Measurements from ENCODE around the gene MX1. TPM values are rescaled to one million over a fixed set of nuclear protein-coding genes. Genes with fewer than 3 reads are reported as not detected.
A peak's percentile ranks its signal among the peaks of the same experiment; 100 is the strongest.
"Not testable (repeated sequence)": the region's sequence is repeated elsewhere in the genome, so short reads cannot be mapped to it uniquely, and the experiment has no call there.

MX1 gene
- total and polyA plus RNA-seq, 11 donors, result 6.2 to 53.9 (median 13.6) TPM

DNA sequence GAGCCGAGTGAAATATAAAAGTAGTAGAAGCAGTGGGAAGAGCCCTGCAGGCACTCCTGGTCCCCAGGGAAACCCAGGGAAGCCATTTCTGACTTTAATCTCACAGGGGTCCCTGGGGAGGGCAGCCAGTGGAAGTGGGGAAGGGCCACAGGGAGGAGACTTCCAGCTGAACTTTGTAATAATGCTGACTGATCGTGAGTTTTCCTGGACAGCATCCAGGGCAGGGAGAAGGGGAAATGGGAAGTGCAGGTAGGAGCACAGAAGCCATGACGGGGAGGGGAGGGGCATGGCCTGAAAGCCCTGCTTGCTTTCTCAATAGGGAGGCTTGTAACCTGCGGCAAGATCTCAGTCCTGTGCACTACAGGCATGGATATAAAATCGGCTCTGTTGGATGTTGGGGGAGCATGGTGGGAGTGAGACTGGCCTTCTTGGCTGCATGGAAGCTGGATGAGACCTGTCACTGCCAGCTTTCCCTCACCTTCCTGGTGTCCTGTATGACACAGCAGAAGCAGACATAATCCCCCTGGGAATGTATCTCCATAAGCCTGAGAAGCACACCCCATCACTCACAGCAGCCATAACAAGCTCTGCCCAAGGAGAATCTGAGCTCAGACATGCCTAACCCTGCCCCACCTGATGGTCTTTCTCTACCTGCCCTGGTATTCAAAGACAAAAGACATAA lies 15.1 kb upstream of the MX1 start:
- peak in 3 of 4 donors; percentile 27 to 57 (median 38) for ATAC-seq
- WGBS, 4 donors, result 56 to 66% (median 62%) methylated on average over 5 of the region's 5 CpGs
- intact Hi-C loops (cut with DNase I), result loop anchor here in 1 of 10 donors (10.0 kb wide), 1 partner anchor 56 kb away; no protein-coding TSS in a partner anchor
- peak overlapping the region in 2 of 12 donors; percentile 7 to 41 for H3K27ac ChIP-seq
- peaks cover 0 to 17% (median 0%) of the 10 kb centered on the region in 12 donors for H3K4me1 ChIP-seq
- no peak overlapping the region for H3K4me3 ChIP-seq
- H3K36me3 ChIP-seq, result peaks cover 0 to 46% (median 35%) of the 10 kb centered on the region in 9 donors
- DNase-seq, result peak in 2 of 5 donors; percentile 39 to 49
- no peak for TF ChIP-seq POLR2A (IDR thresholded peaks at IDR 0.05)
- H3K9me3 ChIP-seq, result peaks cover 0 to 31% (median 0%) of the 10 kb centered on the region in 12 donors
- no peaks in the 10 kb centered on the region for H3K27me3 ChIP-seq

DNA sequence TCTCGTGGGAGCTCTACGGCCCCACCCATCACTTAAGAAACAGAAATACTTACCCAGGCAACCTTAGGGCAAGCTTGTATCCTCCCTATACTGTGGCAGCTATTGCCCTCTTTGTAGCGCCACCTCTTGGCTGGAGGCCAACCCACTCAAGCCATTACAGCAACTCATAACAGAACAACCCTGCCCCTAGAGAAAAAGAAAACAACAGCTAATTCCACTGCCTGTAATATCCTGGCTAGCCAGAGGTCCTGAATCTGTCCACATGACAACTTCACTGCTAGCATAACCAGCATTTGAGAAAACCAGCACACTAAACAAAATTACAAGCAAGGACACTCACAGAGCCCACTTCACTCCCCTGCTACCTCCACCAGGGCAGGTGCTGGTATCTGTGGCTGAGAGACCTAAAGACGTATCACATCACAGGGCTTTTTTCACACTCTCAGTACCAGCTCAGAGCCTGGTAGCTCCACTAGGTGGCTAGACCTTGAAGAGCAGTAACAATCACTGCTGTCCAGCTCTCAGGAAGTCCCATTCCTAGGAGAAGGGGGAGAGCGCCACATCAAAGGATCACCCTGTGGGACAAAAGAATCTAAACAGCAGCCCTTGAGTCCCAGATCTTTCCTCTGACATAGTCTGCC lies 14.5 kb upstream of the MX1 start:
- no peaks in the 10 kb centered on the region for H3K27me3 ChIP-seq
- H3K4me3 ChIP-seq, result no peak overlapping the region
- 63 to 82% (median 69%) methylated on average over 5 of the region's 5 CpGs for WGBS, 4 donors
- H3K4me1 ChIP-seq, result peaks cover 0 to 13% (median 0%) of the 10 kb centered on the region in 12 donors
- H3K9me3 ChIP-seq, result peaks cover 0 to 31% (median 0%) of the 10 kb centered on the region in 12 donors
- H3K27ac ChIP-seq, result peak overlapping the region in 3 of 12 donors; percentile 4 to 41 (median 7)
- DNase-seq, result peak in 2 of 5 donors; percentile 47 to 56
- peak in 3 of 4 donors; percentile 39 to 69 (median 42) for ATAC-seq
- peaks cover 0 to 41% (median 31%) of the 10 kb centered on the region in 9 donors for H3K36me3 ChIP-seq
- TF ChIP-seq POLR2A (IDR thresholded peaks at IDR 0.05), result no peak
- TF ChIP-seq, protein P1, sequence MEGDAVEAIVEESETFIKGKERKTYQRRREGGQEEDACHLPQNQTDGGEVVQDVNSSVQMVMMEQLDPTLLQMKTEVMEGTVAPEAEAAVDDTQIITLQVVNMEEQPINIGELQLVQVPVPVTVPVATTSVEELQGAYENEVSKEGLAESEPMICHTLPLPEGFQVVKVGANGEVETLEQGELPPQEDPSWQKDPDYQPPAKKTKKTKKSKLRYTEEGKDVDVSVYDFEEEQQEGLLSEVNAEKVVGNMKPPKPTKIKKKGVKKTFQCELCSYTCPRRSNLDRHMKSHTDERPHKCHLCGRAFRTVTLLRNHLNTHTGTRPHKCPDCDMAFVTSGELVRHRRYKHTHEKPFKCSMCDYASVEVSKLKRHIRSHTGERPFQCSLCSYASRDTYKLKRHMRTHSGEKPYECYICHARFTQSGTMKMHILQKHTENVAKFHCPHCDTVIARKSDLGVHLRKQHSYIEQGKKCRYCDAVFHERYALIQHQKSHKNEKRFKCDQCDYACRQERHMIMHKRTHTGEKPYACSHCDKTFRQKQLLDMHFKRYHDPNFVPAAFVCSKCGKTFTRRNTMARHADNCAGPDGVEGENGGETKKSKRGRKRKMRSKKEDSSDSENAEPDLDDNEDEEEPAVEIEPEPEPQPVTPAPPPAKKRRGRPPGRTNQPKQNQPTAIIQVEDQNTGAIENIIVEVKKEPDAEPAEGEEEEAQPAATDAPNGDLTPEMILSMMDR (IDR thresholded peaks at IDR 0.05), result peak in 6 of 12 donors; percentile 6 to 24 (median 17)
- intact Hi-C loops (cut with DNase I), result loop anchor here in 1 of 10 donors (10.0 kb wide), 1 partner anchor 57 kb away; no protein-coding TSS in a partner anchor

DNA sequence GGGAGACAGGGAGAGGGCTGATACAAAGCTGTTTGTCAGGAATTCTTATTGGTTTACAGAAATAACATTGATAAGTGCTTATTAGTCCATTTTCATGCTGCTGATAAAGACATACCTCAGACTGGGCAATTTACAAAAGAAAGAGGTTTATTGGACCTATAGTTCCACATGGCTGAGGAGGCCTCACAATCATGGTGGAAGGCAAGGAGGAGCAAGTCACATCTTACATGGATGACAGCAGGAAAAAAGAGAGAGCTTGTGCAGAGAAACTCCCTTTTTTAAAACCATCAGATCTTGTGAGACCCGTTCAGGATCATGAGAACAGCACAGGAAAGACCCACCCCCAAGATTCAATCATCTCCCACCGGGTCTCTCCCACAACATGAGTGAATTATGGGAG lies 8.5 kb upstream of the MX1 start:
- not testable (repeated sequence) for H3K27ac ChIP-seq, DNase-seq, H3K4me3 ChIP-seq, ATAC-seq, H3K27me3 ChIP-seq, H3K36me3 ChIP-seq
- Histone ChIP-seq H3K4me1 (peaks cover 0 to 29% (median 7%) of the 10 kb centered on the region in 12 donors), H3K9me3 (peaks cover 0 to 21% (median 0%) of the 10 kb centered on the region in 12 donors)
- WGBS, 4 donors, result 82 to 88% (median 85%) methylated on average over 2 of the region's 2 CpGs
- intact Hi-C loops (cut with DNase I), result loop anchor here in 2 of 10 donors (5.0 to 10.0 kb wide), 2 partner anchors 55 to 63 kb away; partner anchors contain the start of gene MX2 (in 1 of the 2)

DNA sequence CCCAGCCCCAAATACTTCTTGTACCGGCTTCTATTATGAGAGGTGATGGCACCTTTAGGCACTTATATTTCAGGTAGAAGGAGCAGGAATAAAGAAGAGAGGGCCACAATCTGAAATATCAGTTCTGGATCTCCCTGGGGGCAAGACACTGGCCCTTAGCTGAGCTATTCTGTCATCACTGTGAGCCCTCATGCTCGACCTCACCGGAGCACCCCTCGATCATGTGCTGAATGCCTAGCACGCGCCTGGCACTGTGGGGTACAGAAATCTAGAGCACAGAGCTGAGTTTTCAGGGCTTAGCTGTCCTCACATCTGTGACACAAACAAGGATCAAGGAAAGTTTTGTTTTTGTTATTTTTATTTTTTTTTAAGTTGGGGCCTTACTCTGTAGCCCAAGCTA lies 7.6 kb upstream of the MX1 start:
- intact Hi-C loops (cut with DNase I), result loop anchor here in 2 of 10 donors (5.0 to 10.0 kb wide), 2 partner anchors 56 to 64 kb away; partner anchors contain the start of gene MX2 (in 1 of the 2)
- Histone ChIP-seq H3K9me3 (peaks cover 0 to 14% (median 0%) of the 10 kb centered on the region in 12 donors), H3K4me1 (peaks cover 0 to 31% (median 7%) of the 10 kb centered on the region in 12 donors), H3K4me3 (no peak overlapping the region), H3K27me3 (no peaks in the 10 kb centered on the region), H3K27ac (peak overlapping the region in 1 of 12 donors; percentile 94), H3K36me3 (no peaks in the 10 kb centered on the region)
- ATAC-seq, result no peak
- TF ChIP-seq, protein P1 (IDR thresholded peaks at IDR 0.05), result no peak
- TF ChIP-seq POLR2A (IDR thresholded peaks at IDR 0.05), result no peak
- WGBS, 4 donors, result 90 to 97% (median 96%) methylated on average over 6 of the region's 6 CpGs
- DNase-seq, result no peak
